Gastrocnemius medialis (tissue), 4 donors: ENCODE data around the gene PNMA5.
"Not testable (repeated sequence)": the region's sequence is repeated elsewhere in the genome, so short reads cannot be mapped to it uniquely, and the experiment has no call there.

Experiments
- CTCF ChIP-seq, 5 experiments: fragments of 450-650 bp in 3 of 5; fragments of 200-600 bp in 2 of 5; sonication (generic) in 2 of 5; IDR thresholded peaks in 4 of 5; conservative IDR thresholded peaks in 1 of 5; 1 replicate in 4 of 5; 2 replicates in 1 of 5; pipeline ENCODE4 v1.5.1; 2016 to 2019; ENCODE audit warnings: antibody characterized with exemption in 5 of 5, mild to moderate bottlenecking in 3 of 5, moderate library complexity in 3 of 5
- POLR2A ChIP-seq, 2 donors: fragments of 450-650 bp; IDR thresholded peaks; one replicate each; pipeline ENCODE4 v1.6.1; 2017; ENCODE audit warnings: antibody characterized with exemption in 2 of 2, mild to moderate bottlenecking in 2 of 2, moderate library complexity in 2 of 2

DNA sequence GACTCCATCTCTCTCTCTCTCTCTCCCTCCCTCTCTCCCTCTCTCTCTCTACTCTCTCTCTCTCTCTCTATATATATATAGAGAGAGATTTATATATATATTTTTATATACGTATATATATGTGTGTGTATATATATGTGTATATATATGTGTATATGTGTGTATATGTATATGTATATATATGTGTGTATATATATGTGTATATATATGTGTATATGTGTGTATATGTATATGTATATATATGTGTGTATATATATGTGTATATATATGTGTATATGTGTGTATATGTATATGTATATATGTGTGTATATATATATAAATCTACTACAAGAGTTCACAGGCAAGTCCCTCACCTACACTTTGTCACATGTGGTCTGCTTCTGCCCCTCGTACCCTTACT, 32.6 kb upstream of the PNMA5 start:
- TF ChIP-seq CTCF (IDR thresholded peaks at IDR 0.05 in 4 of 5, conservative IDR thresholded peaks at IDR 0.05 in 1 of 5); POLR2A (IDR thresholded peaks at IDR 0.05): not testable (repeated sequence)
